CD4-positive, alpha-beta T cell treated with Interferon gamma for 1 hour (primary cell): ENCODE data around the gene PRKAR2B.
"Not testable (repeated sequence)": the region's sequence is repeated elsewhere in the genome, so short reads cannot be mapped to it uniquely, and the experiment has no call there.

ENCODE experiments used
- DNase-seq: peaks from one replicate; pipeline ENCODE4 v3.0.0-alpha.2; 2020

PRKAR2B gene

DNA sequence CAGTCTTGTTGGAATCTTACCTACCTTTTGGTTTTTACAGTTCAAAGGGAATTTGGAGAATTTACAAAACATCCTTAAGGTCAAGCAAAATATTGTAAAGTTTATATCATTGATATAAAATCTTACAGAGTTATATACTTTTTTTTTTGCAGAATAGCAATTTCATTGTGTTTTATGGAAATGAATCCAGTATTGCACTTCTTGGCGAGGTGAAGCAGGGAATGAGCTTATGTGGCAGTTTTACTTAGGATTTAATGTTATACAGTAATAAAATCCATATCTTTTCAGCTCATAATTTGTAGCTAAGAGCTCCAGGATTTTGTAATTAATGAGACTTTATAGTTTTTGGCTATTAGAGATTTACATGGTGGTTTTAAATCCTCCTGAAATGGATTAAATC, 5.0 kb downstream of the PRKAR2B start:
- no peak for DNase-seq

DNA sequence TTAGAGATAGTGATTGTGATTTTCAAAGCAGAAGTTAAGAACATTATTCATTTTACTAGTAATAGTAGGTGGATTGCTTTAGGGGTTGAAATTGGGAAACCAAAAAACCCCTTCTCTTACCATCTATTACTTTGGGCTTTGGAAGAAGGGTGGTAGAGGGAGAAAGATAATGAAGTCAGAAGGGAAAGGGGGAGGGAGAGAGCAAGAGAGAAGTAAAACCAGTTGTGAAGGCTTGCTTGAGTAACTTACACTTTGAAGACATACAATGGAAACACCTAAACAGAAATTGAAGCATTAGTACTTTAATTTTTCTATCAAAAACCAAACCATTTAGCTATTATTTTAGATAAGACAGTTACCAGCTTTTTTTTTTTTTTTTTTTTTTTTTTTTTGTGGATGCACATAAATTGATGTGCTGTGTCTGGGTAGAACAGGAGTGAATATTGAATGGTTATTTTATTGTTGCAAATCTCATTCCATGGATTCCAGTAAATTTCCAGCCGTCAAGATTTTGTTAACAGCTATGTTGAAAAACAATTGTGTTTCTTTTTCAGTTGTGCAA, 5.5 kb downstream of the PRKAR2B start:
- no peak for DNase-seq

DNA sequence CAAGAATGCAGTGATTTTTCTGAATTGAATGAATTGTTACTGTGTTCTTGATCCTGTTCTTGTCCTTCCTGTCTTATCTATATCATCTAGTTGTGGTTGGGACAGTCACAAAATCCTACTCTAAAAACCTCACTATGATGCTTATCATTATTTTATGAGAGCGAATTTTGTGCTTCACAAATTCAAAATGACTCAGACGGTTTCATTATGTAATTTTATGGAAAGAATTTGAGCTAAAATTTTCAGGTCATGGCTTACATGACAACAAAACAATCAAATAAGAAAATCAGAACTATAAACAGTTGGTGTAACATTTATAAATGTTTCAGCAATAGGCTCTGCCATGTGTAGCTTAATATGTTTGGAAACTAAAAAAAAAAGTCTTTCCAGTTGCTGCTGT, 6.9 kb downstream of the PRKAR2B start:
- no peak for DNase-seq

DNA sequence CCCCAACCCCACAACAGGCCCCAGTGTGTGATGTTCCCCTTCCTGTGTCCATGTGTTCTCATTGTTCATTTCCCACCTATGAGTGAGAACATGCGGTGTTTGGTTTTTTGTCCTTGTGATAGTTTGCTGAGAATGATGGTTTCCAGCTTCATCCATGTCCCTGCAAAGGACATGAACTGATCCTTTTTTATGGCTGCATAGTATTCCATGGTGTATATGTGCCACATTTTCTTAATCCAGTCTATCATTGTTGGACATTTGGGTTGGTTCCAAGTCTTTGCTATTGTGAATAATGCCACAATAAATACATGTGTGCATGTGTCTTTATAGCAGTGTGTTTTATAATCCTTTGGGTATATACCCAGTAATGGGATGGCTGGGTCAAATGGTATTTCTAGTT, 10.5 kb downstream of the PRKAR2B start:
- DNase-seq: not testable (repeated sequence)

DNA sequence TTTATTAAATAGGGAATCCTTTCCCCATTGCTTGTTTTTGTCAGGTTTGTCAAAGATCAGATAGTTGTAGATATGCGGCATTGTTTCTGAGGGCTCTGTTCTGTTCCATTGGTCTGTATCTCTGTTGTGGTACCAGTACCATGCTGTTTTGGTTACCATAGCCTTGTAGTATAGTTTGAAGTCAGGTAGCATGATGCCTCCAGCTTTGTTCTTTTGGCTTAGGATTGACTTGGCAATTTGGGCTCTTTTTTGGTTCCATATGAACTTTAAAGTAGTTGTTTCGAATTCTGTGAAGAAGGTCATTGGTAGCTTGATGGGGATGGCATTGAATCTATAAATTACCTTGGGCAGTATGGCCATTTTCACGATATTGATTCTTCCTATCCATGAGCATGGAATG, 11.6 kb downstream of the PRKAR2B start:
- not testable (repeated sequence) for DNase-seq

DNA sequence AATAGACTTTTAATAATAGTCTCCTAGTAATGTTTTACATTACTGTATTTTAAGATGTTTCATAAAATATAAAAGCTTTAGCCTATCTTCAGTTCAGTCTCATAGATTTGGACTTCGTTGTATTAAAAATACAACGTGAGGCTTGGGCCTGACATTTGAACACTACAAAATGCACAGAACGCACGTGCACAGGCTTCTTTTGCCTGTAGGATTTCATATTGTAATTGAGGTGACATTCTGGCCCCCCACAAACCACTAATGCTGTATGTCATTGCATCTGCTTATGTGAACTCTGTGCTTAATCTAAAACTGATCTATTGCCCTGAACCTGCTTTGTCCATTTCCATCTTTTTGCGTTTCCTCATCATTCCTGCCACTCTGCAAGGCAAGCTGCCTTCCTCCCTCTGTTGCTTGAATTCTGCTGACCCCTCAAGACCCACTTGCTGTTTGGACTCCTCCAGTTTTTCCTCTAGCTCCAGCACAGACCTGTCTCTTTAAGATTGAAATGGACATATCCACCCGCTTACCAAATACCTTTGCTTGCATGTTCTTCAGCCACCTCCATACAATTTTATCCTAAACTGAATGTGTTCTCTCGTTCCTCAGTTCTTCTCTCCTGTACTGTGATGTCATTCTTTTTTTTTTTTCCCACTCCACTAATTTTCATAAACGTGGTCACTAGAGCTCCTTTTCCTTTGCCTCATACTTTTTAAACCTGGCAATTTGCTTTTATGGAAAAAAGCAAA, 12.4 kb downstream of the PRKAR2B start:
- DNase-seq: no peak

DNA sequence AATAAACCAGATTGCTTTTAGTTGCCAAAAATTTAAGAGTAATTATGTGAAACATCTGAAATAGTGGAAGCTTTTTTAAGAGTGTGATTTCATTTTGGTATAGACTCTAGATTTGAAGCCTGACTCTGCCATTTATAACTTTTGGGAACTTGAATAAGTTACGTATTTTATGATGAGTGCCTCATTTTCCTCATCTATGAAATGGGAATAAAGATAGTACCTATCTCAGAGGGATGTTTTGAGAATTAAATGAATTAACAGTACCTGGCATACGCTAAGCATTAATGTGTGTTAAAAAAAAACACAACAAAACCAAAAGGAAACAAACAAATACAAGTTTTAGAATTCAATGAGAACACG, 12.9 kb downstream of the PRKAR2B start:
- no peak for DNase-seq

DNA sequence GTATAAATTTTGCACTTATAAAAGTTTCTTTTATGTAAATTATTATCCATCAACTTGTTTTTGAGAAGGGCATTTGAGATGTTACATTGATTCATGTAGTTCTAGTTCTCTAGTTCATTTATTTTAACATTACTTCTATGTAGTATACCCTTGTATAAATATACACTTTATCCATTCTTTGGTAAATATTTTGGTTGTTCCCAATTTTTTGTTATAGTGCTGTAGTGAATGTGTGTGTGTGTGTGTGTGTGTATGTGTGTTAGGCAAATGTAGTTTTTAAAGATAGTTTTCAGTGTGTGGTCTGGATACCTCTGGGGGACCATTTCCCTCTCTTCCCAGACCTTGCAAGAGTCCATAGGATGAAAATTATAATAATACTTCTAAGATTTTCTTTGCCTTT, 15.0 kb downstream of the PRKAR2B start:
- DNase-seq: no peak

DNA sequence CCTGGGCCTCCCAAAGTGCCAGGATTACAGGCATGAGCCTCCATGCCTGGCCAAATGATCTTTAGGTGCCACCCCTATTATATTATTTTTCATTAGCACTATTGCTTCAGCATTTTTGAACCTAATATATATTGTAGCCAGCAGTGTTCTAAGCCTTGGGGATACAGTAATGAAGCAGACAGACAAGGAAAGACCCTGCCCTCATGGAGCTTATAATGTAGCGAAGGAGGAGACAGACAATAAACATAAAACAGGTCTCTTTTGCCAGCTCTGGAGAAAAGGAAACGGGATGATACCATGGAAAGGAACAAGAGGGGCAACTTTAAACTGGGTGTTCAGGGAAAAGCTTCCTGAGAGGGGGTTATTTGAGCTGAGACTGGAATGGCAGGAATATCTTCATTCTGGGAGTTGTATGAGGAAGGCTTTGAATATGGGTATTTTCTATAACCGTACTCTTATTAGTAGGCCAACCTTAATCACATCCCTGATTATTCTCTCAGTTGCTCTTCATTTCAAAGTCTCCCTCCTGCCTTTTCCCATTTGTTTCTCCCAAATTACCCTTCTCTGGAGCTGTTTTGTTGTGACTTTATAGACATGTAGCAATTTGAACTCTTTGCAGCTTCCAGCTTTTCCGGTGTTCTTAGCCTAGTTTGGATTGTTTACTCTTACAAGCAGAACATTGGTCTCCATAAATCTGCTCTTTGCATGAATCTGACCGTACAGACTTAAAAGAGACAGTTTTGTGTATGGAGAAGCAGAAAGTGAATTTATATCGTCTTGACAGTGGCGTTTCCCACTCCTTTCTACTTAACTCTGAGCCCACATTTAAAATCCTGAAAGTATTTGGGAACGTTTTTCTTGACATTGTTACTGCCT, 19.0 kb downstream of the PRKAR2B start:
- DNase-seq: no peak

DNA sequence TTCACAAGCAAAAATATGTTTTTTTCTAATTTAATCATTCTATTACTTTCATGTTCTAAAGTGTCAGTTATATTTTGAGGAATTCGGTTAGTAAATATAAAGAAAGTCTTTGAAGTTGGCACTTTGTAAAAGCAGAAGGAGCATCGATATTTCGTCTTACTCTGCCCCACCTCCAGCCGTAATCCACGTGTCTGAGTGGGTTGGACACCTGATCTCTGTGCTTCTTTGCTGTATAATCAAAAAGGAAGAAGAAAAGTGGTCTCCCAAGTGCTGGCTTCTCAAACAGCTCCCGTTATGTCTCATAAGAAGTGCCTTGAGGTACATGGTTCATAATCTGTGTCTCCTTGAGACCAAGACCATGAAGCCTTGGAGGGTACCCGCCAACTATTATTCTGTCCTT, 19.8 kb downstream of the PRKAR2B start:
- DNase-seq: no peak

DNA sequence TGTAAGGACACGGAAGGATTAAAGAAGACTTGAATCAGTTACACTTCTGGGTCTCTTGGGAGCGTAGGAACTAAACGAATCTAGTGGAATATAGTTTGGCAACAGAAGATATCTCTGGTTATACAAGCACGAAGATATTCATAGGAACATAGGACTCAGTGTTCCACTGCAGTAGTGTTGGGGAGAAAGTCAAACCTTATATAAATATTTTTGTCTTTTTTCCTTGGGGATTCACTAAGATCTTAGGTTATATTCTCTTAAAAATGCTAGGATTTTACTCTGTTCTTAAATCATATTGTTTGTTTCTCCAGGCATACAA, 21.4 kb downstream of the PRKAR2B start:
- DNase-seq: no peak

DNA sequence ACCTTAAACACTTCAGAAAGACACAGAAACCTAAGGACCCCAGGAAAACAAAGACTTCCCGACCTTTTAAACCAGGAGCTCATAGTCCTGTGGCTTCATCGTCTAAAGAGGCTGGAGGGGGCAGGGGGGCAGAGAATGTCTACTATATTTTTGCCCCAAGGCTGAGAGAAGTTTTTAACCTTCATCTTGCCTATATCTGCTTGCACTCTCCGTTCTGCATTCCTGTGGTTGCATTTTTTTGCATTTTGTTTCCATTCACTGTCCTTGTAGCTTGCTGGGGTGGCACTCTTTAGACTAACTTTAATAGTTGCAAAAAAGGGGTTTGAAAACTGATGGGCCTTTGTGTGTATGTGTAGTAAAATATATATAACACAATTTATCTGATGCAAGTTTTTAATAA, 23.7 kb downstream of the PRKAR2B start:
- no peak for DNase-seq

DNA sequence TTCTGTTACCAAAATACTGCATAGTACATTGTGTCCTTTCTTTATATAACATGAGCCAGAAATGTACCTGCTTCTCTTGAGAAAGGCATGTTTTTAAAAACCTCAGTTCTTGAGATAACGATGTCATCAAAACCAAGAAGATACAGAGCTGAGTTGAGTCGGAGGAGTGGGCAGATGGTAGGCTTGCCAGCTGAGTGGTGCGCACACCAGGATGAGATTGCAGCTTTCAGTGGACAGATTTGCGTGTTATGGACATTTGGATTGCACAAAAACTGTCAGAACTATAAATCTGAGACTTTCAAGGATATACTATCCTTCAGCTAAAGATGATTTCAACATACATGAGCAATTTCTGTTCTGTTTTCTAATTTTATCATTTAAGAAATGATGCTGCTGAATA, 25.0 kb downstream of the PRKAR2B start:
- no peak for DNase-seq

DNA sequence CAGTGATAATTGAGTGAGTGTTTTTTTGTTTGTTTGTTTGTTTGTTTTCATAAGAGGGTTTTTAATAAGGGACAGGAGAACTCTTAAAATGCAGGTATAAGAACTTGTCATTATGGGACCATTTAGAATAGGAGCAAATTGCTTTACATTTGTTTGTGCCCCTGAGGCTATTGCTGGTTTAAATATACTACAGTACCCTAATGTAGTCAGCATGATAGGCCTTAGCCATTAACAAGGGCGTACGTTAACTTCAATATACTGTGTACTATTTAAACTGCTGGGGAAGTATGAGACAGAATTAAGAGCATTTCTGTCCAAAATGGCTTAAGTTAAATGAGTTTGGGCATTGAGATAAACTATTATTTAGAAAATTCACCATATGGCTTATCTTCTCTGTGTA, 26.2 kb downstream of the PRKAR2B start:
- DNase-seq: no peak

DNA sequence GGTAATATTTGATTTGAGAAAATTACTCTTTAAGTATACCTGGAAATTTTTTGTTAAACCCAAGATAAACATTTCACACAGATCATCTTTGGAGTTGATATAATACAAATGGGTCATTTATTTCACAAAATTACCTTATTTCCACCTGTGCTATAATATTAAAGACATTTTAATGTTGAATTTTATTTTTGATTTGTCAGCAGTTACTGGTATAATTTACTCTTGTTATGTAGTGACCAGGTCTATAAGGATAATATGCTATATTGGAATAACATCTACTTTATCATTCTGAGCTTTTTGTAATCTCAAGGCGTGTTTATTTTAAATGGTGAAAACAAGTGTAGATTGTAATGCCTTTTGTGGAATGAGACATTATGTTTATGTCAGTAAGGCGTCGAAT, 26.6 kb downstream of the PRKAR2B start:
- no peak for DNase-seq

DNA sequence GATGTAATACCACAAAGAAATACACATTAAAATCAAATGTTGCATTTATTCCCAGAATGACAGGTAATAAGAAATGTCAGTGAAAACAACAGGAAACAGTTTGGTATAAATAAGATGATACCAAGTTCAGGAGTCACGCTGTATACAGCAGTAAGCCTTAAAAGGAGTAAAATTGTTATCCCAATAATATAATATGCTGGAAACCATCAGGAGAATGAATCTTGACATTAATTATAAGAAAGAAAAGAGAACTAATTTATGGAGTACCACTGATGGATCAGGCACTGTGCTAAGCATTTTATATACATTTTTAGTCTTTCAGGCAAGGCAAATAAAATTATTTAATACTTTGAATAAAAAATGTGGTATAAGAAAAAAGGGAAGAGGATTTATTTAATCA, 27.6 kb downstream of the PRKAR2B start:
- no peak for DNase-seq

DNA sequence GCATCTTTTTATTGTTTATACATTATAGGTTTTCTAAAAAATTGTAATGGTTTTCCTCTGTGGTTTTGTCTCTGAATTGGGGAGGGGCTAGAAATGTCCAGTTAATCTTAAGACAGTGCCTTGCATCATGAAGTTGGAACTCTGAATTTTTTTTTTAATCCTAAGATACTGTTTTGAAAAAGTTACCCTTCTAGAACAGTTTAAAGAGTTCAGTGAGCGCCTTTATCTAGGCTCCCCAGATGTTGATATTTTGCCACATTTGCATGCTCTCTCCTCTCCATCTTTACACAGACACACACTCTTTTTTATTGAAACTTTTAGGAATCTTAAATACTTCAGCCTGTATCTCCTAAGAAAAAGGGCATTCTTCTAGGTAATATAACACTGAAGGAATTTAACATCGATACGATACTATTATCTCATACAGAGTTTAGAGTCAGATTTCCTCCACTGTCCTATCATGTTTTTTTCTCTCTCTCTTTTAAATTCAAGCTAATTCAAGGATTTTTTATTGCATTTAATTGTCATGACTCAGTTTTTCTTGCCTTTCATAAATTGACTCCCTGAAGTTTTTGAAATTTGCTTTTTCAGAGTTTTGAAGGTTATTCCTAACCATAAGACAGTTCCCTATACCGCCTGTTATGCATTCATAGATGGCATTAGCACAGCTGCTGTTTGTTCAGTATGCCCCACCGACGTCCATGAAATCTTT, 31.5 kb downstream of the PRKAR2B start:
- DNase-seq: no peak

DNA sequence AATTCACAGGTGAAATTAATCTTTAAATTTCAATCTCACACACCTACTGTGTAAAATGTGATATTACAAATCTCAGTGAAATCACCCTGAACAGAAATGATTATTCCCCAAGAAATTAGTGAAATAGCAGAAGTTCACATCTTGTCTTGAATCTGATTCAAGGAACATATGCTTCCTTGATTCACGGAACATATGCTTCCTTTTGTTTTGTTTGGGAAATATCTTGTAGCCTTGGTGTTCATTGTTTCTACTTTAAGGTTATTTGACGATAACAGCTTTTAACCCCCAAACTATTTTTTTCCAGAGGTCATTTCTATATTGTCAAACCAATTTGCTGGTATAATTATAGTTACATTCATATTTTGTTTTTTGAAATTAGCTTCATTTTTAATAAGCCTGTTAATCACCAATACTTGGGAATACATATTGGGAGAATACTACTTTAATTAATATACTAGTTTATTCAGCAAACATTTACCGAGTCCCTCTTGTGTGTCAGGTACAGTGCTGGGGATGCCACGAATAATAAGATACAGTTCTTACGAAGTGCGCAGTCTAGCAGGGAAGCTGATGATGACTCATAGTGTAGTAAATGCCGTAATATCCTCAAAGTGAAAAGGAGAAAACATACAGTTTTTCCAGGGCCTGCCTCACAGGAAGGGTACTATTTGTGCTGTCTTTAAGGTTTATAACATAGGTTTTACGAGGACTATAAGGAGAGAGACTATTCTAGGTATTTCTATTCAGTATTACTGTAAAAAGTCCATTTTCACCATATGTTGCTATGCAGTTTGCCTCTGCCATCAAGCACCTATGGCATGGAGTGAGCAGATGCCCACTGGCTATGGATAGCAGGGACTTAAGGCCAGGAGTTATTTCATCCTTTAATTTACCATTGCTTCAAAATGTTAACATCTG, 32.5 kb downstream of the PRKAR2B start:
- no peak for DNase-seq

DNA sequence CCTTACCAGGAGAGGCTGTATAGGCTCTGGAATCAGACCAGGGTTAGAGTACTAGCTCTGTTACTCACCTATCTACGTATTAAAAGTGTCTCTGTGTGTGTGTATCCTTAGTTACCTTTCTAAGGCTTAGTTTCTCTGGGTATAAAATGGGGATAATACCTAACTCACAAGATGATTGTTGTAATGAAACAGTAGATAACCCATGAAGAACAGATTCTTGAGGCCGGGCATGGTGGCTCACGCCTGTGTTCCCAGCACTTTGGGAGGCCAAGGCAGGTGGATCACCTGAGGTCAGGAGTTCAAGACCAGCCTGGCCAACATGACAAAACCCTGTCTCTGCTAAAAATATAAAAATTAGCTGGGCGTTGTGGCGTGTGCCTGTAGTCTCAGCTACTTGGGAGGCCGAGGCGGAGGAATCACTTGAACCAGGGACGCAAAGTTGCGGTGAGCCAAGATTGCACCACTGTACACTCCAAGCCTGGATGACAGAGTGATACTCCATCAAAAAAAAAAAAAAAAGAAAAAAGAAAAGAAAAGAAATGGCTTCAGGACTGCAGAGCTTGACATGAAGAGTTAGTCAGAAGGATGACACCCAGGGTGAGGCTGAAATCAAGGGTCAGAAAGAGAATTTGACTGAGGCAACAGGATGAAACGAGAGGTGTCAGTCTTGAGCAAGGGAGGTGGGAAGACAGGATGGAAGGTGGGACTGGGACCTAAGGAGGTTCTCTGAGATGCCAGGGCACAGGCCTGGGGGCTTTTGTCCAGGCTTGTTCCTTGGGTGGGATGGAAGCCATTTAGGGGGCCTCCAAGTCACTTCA, 33.4 kb downstream of the PRKAR2B start:
- DNase-seq: no peak

DNA sequence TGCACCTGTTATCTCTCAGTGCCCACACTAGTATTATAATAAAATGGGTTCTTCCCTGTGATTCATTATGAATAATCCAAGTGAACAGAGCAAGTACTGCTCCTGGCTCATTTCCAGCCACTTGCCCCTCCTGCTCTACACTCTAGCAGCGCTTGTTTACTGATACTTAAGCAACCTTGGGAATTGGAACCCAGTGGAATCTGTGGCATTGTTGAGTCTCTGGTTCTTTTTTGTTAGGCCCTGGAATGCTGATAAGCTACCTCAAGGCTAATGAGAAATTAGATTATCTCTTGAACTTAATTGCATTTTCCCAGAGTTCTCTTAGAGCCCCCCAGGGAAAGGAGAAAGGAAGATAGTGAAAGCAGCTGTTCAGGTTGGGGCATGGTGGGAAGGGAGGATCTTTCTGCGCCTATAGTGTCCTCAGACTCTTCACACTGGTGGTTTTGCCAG, 34.0 kb downstream of the PRKAR2B start:
- no peak for DNase-seq

DNA sequence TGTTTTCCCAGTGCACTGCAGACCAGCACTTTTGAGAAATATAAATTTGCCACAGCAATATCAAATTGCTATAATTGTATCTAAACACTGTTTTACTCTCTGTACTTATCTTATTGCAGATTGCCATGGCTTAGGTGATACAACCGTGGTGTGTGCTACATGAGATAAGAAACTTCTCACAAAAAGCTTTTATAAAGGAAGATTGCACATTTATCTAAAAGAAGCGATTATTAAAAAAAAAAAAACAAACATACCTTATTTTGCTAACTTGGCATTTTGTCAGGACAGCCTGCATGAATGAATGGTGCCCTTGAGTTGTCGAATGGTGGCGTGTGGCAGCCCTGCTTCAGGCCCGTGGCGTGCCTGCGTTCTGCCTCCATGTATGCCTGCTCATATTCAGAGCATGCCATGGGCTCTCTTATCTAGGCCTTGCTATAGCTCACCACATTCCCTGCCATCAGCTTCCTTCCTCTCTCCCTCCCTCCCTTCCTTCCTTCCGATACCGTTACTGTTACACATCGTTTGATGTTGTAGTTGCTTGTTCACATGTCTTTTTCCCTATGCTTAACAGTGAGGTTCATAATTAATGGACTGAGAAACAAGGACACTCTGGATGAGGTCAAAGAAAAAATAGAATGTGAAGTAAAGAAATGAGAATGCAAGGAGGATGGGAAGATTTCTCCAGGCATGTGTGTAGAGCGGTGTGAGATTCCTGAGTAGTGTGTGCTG, 34.9 kb downstream of the PRKAR2B start:
- no peak for DNase-seq
